Measurements from ENCODE around the gene STPG1. TPM values are rescaled to one million over a fixed set of nuclear protein-coding genes. Genes with fewer than 3 reads are reported as not detected.

Gene STPG1
- total and polyA plus RNA-seq, 9 of the 15 experiments (the other 6 are each of a cell fraction or from before 2014, with no cell fraction given) = 5.0 to 11.9 (median 8.3) TPM

DNA sequence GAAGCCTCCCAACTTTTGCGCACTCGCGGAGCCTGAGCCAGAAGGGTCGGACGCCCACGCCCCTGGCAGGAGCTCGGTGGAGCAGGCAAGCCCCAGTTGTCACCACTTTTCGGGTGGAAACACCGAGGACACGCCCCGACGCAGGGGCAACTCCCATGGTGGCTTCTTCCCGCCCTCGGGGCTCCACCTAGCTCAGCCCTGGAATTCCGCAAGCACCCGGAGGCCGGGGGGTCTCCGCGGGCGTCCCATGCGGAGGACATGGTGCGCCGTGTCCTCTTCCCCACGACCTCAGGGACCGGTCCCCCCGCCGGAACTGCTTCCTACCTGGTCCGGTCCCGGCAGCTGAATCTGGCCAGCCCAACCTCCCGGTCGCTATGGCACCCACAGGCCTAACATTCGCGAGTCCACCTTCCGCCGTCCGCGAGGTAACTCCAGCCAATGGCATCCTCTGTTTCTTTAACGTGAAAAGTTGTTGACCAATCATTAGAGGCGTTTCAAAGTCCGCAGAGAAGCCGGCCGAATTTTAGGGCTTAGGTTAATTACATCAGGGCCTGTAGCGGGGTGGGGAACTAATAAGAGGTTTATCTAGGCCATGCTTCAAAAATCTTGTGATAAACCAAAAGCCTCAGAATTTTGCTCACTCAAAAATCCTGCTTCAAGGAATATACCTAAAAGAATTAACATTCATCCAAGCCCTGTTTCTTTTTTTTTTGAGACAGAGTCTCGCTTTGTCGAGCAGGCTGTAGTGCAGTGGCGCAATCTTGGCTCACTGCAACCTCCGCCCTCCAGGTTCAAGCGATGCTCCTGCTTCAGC, at the start of gene STPG1 (continued):
- TF ChIP-seq PYGO2 (tag; IDR thresholded peaks at IDR 0.05) (no peak), PHB2 (IDR thresholded peaks at IDR 0.05; ENCODE audit: low read depth) (no peak), TEAD4 (IDR thresholded peaks at IDR 0.05; ENCODE audit: low read length) (peak; percentile 35; the same call in 1 of the 2 replicates), TEAD4 (CRISPR knock-in tag; IDR thresholded peaks at IDR 0.05; ENCODE audit: borderline replicate concordance) (peak; percentile 45; the same call in 1 of the 2 replicates), FOXK1 (CRISPR knock-in tag; IDR thresholded peaks at IDR 0.05; ENCODE audit: borderline replicate concordance) (0 out of 2 replicates have a peak, but pooled peaks have one; percentile 27), RBM22 (IDR thresholded peaks at IDR 0.05; ENCODE audit: low read depth, low read length, poor library complexity, severe bottlenecking) (peak; percentile 82), RAD51 (IDR thresholded peaks at IDR 0.05; ENCODE audit: borderline replicate concordance, low read depth) (no peak), ZNF146 (CRISPR knock-in tag; IDR thresholded peaks at IDR 0.05; ENCODE audit: unreplicated experiment) (no peak), CHD2 (IDR thresholded peaks at IDR 0.05; ENCODE audit: low read depth, low read length) (peak; percentile 66), ZNF445 (CRISPR knock-in tag; IDR thresholded peaks at IDR 0.05; ENCODE audit: low read depth) (no peak), FUS (optimal IDR thresholded peaks at IDR 0.05; ENCODE audit: low read depth, low read length) (no peak), NFE2 (IDR thresholded peaks at IDR 0.05; ENCODE audit: low read depth) (no peak), POLR2B (IDR thresholded peaks at IDR 0.05; ENCODE audit: low read depth, partially characterized antibody) (peak; percentile 75), BRD9 (IDR thresholded peaks at IDR 0.05; ENCODE audit: low read depth, partially characterized antibody) (no peak), GATAD2A (IDR thresholded peaks at IDR 0.05) (no peak), HNRNPUL1 (IDR thresholded peaks at IDR 0.05; ENCODE audit: low read length) (no peak), POLR3G (IDR thresholded peaks at IDR 0.05; ENCODE audit: extremely low read depth, insufficient read length, insufficient replicate concordance) (no peak), NR4A1 (CRISPR knock-in tag; IDR thresholded peaks at IDR 0.05) (no peak), NR4A1 (tag; IDR thresholded peaks at IDR 0.05) (no peak), MYNN (IDR thresholded peaks at IDR 0.05) (no peak; the same call in 1 of the 2 replicates), MYNN (CRISPR knock-in tag; IDR thresholded peaks at IDR 0.05) (no peak), TCF3 (CRISPR knock-in tag; IDR thresholded peaks at IDR 0.05) (no peak), CBFA2T3 (IDR thresholded peaks at IDR 0.05) (no peak), ZNF778 (CRISPR knock-in tag; IDR thresholded peaks at IDR 0.05) (no peak)
- TF ChIP-seq, protein P1, sequence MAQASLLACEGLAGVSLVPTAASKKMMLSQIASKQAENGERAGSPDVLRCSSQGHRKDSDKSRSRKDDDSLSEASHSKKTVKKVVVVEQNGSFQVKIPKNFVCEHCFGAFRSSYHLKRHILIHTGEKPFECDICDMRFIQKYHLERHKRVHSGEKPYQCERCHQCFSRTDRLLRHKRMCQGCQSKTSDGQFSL (CRISPR knock-in tag; IDR thresholded peaks at IDR 0.05) = no peak
- TF ChIP-seq, protein P1 (tag; IDR thresholded peaks at IDR 0.05) = peak in 1 of 2 experiments; percentile 32; a peak in 1 of 4 replicates
- TF ChIP-seq, protein P2, sequence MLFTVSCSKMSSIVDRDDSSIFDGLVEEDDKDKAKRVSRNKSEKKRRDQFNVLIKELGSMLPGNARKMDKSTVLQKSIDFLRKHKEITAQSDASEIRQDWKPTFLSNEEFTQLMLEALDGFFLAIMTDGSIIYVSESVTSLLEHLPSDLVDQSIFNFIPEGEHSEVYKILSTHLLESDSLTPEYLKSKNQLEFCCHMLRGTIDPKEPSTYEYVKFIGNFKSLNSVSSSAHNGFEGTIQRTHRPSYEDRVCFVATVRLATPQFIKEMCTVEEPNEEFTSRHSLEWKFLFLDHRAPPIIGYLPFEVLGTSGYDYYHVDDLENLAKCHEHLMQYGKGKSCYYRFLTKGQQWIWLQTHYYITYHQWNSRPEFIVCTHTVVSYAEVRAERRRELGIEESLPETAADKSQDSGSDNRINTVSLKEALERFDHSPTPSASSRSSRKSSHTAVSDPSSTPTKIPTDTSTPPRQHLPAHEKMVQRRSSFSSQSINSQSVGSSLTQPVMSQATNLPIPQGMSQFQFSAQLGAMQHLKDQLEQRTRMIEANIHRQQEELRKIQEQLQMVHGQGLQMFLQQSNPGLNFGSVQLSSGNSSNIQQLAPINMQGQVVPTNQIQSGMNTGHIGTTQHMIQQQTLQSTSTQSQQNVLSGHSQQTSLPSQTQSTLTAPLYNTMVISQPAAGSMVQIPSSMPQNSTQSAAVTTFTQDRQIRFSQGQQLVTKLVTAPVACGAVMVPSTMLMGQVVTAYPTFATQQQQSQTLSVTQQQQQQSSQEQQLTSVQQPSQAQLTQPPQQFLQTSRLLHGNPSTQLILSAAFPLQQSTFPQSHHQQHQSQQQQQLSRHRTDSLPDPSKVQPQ (CRISPR knock-in tag; IDR thresholded peaks at IDR 0.05; ENCODE audit: borderline replicate concordance) = no peak
